Measurements from ENCODE around the gene LIMK1. TPM values are rescaled to one million over a fixed set of nuclear protein-coding genes. Genes with fewer than 3 reads are reported as not detected.

LIMK1 gene
- total RNA-seq, 1 experiment from 2014 or later = 34.4 TPM

DNA sequence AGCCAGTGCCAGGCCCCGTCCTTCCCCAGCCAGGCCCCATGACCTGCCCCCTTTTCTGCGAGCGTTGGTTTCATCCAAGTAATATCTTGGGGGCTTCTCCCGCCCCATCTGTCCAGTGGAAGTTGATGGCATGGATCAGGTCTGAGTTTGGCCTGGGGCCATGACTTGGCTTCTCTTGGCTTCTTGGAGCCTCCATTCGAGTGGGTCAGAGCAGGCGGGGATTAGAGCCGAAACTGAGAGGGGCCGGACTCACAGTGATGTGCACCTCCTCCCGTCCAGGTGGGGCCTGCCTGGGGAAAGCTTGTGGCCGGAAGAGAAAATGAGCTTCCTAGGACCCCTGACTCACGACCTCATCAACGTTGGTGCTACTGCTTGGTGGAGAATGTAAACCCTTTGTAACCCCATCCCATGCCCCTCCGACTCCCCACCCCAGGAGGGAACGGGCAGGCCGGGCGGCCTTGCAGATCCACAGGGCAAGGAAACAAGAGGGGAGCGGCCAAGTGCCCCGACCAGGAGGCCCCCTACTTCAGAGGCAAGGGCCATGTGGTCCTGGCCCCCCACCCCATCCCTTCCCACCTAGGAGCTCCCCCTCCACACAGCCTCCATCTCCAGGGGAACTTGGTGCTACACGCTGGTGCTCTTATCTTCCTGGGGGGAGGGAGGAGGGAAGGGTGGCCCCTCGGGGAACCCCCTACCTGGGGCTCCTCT, 15.1 kb upstream of the LIMK1 start:
- H3K4me1 Mint-ChIP-seq (ENCODE audit: low read depth, unreplicated experiment) = no peaks in the 10 kb centered on the region
- H3K27me3 Mint-ChIP-seq (ENCODE audit: unreplicated experiment) = no peaks in the 10 kb centered on the region
- BruUV-seq (replicated peaks) = no TSS peak
- H3K36me3 Mint-ChIP-seq (ENCODE audit: insufficient read depth, unreplicated experiment) = no peaks in the 10 kb centered on the region
- CTCF ChIA-PET = no interaction called here
- DNase-seq = no peak
- intact Hi-C loops (cut with micrococcal nuclease; ENCODE audit: unreplicated experiment) = loop anchor here (5.0 kb wide), 2 partner anchors 114 to 334 kb away; no protein-coding TSS in a partner anchor
- H3K9me3 Mint-ChIP-seq (ENCODE audit: low read depth, unreplicated experiment) = no peaks in the 10 kb centered on the region
- H3K4me3 Mint-ChIP-seq (ENCODE audit: low read depth, unreplicated experiment) = no peak overlapping the region
- H3K27ac Mint-ChIP-seq (ENCODE audit: unreplicated experiment) = no peak overlapping the region
- TF ChIP-seq, protein P1, sequence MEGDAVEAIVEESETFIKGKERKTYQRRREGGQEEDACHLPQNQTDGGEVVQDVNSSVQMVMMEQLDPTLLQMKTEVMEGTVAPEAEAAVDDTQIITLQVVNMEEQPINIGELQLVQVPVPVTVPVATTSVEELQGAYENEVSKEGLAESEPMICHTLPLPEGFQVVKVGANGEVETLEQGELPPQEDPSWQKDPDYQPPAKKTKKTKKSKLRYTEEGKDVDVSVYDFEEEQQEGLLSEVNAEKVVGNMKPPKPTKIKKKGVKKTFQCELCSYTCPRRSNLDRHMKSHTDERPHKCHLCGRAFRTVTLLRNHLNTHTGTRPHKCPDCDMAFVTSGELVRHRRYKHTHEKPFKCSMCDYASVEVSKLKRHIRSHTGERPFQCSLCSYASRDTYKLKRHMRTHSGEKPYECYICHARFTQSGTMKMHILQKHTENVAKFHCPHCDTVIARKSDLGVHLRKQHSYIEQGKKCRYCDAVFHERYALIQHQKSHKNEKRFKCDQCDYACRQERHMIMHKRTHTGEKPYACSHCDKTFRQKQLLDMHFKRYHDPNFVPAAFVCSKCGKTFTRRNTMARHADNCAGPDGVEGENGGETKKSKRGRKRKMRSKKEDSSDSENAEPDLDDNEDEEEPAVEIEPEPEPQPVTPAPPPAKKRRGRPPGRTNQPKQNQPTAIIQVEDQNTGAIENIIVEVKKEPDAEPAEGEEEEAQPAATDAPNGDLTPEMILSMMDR (IDR thresholded peaks at IDR 0.05; ENCODE audit: unreplicated experiment) = no peak

DNA sequence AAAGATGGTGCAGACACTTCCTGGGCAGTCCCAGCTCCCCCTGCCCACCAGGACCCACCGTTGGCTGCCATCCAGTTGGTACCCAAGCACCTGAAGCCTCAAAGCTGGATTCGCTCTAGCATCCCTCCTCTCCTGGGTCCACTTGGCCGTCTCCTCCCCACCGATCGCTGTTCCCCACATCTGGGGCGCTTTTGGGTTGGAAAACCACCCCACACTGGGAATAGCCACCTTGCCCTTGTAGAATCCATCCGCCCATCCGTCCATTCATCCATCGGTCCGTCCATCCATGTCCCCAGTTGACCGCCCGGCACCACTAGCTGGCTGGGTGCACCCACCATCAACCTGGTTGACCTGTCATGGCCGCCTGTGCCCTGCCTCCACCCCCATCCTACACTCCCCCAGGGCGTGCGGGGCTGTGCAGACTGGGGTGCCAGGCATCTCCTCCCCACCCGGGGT, 14.5 kb upstream of the LIMK1 start:
- Mint-ChIP-seq H3K27me3 (ENCODE audit: unreplicated experiment) (no peaks in the 10 kb centered on the region), H3K36me3 (ENCODE audit: insufficient read depth, unreplicated experiment) (no peaks in the 10 kb centered on the region), H3K27ac (ENCODE audit: unreplicated experiment) (no peak overlapping the region), H3K4me3 (ENCODE audit: low read depth, unreplicated experiment) (no peak overlapping the region), H3K4me1 (ENCODE audit: low read depth, unreplicated experiment) (no peaks in the 10 kb centered on the region), H3K9me3 (ENCODE audit: low read depth, unreplicated experiment) (no peaks in the 10 kb centered on the region)
- CTCF ChIA-PET = interaction anchor here (0.9 kb wide), 1 partner anchor 114 kb away, joined by 3 read pairs; no protein-coding TSS in a partner anchor
- DNase-seq = no peak
- BruUV-seq (replicated peaks) = no TSS peak
- intact Hi-C loops (cut with micrococcal nuclease; ENCODE audit: unreplicated experiment) = loop anchor here (5.0 kb wide), 2 partner anchors 113 to 333 kb away; no protein-coding TSS in a partner anchor
- TF ChIP-seq, protein P1 (IDR thresholded peaks at IDR 0.05; ENCODE audit: unreplicated experiment) = no peak

DNA sequence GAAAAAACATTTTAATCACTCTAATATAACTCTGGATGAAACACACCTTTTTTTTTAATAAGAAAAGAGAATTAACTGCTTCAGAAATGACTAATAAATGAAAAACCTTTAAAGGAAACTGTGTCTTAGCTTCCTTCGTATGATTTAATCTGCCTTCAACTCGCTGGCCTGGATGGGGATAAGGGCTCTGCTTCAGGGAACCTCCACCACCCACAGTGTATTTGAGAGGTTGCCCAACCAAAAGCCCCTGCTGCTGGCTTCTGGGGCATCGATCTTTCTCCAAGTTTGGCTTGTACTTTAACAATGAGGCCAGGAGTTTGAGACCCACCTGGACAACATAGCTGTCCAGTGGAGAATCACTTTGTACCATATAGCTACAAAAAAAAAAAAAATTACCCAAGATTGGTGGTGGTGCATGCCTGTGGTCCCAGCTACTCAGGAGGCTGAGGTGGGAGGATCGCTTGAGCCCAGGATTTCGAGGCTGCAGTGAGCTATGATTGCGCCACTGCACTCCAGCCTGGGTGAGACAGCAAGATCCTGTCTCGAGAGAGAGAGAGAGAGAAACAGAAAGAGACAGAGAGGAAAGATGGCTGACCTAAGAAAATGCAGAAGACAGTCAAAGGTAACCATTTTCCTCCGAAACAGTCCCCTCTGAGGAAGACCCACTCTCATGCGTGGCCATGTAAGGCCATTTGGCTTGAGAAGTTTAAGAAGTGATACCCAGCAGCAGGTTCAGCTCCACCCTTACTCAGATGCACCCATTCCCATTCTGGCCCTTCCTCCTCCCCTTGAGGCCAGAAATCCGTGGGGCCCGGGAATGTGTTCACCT, 13.6 kb upstream of the LIMK1 start:
- Mint-ChIP-seq H3K4me1 (ENCODE audit: low read depth, unreplicated experiment) (no peaks in the 10 kb centered on the region), H3K9me3 (ENCODE audit: low read depth, unreplicated experiment) (no peaks in the 10 kb centered on the region), H3K27ac (ENCODE audit: unreplicated experiment) (no peak overlapping the region), H3K4me3 (ENCODE audit: low read depth, unreplicated experiment) (no peak overlapping the region), H3K27me3 (ENCODE audit: unreplicated experiment) (no peaks in the 10 kb centered on the region), H3K36me3 (ENCODE audit: insufficient read depth, unreplicated experiment) (no peaks in the 10 kb centered on the region)
- no TSS peak for BruUV-seq (replicated peaks)
- TF ChIP-seq, protein P1 (IDR thresholded peaks at IDR 0.05; ENCODE audit: unreplicated experiment) = no peak
- DNase-seq = no peak
- CTCF ChIA-PET = interaction anchor here (0.6 to 0.9 kb wide), 2 partner anchors 113 to 123 kb away, joined by 3 to 5 read pairs; no protein-coding TSS in a partner anchor
- intact Hi-C loops (cut with micrococcal nuclease; ENCODE audit: unreplicated experiment) = loop anchor here (5.0 kb wide), 2 partner anchors 112 to 332 kb away; no protein-coding TSS in a partner anchor

DNA sequence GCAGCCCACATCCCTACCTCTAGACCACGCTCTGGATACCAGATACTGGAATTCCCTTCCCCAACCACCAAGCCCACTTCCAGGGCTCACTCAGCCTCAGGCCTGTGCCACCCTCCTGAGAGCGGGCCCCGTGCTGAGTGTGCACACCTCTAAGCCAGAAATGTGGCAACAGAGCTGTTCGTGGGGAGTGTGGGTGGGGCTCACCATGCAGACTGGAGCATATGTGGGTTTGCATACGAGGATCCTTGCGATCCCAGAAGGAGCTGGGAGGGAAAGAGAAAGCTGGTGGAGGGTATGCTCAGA, 13.0 kb upstream of the LIMK1 start:
- Mint-ChIP-seq H3K4me1 (ENCODE audit: low read depth, unreplicated experiment) (no peaks in the 10 kb centered on the region), H3K36me3 (ENCODE audit: insufficient read depth, unreplicated experiment) (no peaks in the 10 kb centered on the region), H3K27me3 (ENCODE audit: unreplicated experiment) (no peaks in the 10 kb centered on the region), H3K27ac (ENCODE audit: unreplicated experiment) (no peak overlapping the region), H3K9me3 (ENCODE audit: low read depth, unreplicated experiment) (no peaks in the 10 kb centered on the region), H3K4me3 (ENCODE audit: low read depth, unreplicated experiment) (no peak overlapping the region)
- TF ChIP-seq, protein P1 (IDR thresholded peaks at IDR 0.05; ENCODE audit: unreplicated experiment) = no peak
- intact Hi-C loops (cut with micrococcal nuclease; ENCODE audit: unreplicated experiment) = no loop called here
- BruUV-seq (replicated peaks) = no TSS peak
- CTCF ChIA-PET = interaction anchor here (0.6 kb wide), 1 partner anchor 122 kb away, joined by 5 read pairs; no protein-coding TSS in a partner anchor
- no peak for DNase-seq

Measured in Calu3 (cell line).